Stimulated activated CD4-positive, alpha-beta T cell treated with anti-CD3 and anti-CD28 coated beads, Interleukin-12 subunit alpha, Interleukin-12 subunit beta, amount 100 ng/mL, for 48 hours (primary cell): ENCODE results near the gene WDR54.
"Not testable (repeated sequence)": the region's sequence is repeated elsewhere in the genome, so short reads cannot be mapped to it uniquely, and the experiment has no call there.

Experiments used
- DNase-seq, 3 donors: peaks; one replicate each; pipeline ENCODE4 v3.0.0-alpha.2; 2020; ENCODE audit warnings: low read depth in 2 of 3, low spot score in 1 of 3

The WDR54 gene

GRCh38 chr2:74406035-74406434 lies 15.5 kb upstream of the WDR54 start:
- no peak for DNase-seq

GRCh38 chr2:74407682-74408081 lies 13.8 kb upstream of the WDR54 start:
- DNase-seq: no peak

- DNase-seq: no peak
Measured at GRCh38 chr2:74413001-74413698, 8.4 kb upstream of the WDR54 start.

GRCh38 chr2:74414441-74414840 lies 7.1 kb upstream of the WDR54 start:
- no peak for DNase-seq

GRCh38 chr2:74414881-74415761 lies 6.4 kb upstream of the WDR54 start:
- DNase-seq: no peak

- DNase-seq: no peak
Measured at GRCh38 chr2:74415762-74416395, 5.7 kb upstream of the WDR54 start.

GRCh38 chr2:74416778-74417177 lies 4.8 kb upstream of the WDR54 start:
- DNase-seq: no peak

GRCh38 chr2:74417197-74417596 lies 4.3 kb upstream of the WDR54 start:
- DNase-seq: no peak

- DNase-seq: no peak
Measured at GRCh38 chr2:74417763-74418162, 3.8 kb upstream of the WDR54 start.

- no peak for DNase-seq
Measured at GRCh38 chr2:74418312-74418711, 3.2 kb upstream of the WDR54 start.

GRCh38 chr2:74419345-74419744 lies 2.2 kb upstream of the WDR54 start:
- DNase-seq: no peak

- no peak for DNase-seq
Measured at GRCh38 chr2:74420006-74420405, 1.5 kb upstream of the WDR54 start.

GRCh38 chr2:74420443-74421103 lies 957 bp upstream of the WDR54 start:
- not testable (repeated sequence) for DNase-seq

GRCh38 chr2:74423231-74424095 lies 1.9 kb downstream of the WDR54 start:
- no peak for DNase-seq

- DNase-seq: no peak
Measured at GRCh38 chr2:74424139-74424992, 2.8 kb downstream of the WDR54 start.

- no peak for DNase-seq
Measured at GRCh38 chr2:74424995-74425406, 3.5 kb downstream of the WDR54 start.

GRCh38 chr2:74425523-74425922 lies 4.0 kb downstream of the WDR54 start:
- DNase-seq: no peak

- no peak for DNase-seq
Measured at GRCh38 chr2:74426181-74426758, 4.7 kb downstream of the WDR54 start.

GRCh38 chr2:74427551-74427950 lies 6.0 kb downstream of the WDR54 start:
- no peak for DNase-seq
